MV-4-11 (cell line): ENCODE results near the gene EPHB4.
"Not testable (repeated sequence)": the region's sequence is repeated elsewhere in the genome, so short reads cannot be mapped to it uniquely, and the experiment has no call there.

ENCODE experiments used
- DNase-seq: peaks from one replicate; lab custom pipeline; 2025; lab: John Stamatoyannopoulos, UW

EPHB4 gene

GRCh38 chr7:100789055-100789454, 38.3 kb downstream of the EPHB4 start:
- no peak for DNase-seq

DNA sequence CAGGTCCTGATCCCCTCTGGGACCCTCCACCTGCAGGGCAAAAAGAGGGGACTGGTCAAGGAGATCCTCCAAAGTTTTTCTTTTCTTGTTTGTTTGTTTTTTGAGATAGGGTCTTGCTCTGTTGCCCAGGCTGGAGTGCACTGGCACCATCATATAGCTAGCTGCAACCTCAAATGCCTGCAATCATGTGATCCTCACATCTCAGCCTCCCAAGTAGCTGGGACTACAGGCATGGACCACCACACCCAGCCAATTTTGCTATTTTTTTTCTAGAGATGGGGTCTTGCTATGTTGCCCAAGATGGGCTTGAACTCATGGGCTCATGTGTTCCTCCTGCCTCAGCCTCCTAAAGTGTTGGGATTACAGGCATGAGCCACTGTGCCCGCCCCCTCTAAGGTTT, 41.0 kb downstream of the EPHB4 start:
- no peak for DNase-seq

GRCh38 chr7:100785878-100786277, 41.4 kb downstream of the EPHB4 start:
- no peak for DNase-seq

DNA sequence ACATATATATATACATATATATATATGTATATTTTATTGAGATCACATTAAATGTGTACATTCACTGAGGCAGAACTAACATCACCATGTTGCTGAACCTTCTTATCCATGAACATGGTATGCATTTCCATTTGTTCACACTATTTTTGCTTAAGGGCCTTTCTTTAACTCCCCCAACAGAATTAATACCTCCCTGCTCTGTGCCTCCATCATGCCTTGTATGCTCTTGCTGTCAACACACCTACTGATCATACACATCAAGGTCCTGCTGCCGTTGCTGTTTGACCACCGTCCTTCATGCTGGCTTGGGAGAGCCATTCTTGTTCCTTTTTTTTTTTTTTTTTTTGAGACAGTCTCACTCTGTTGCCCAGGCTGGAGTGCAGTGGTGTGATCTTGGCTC, 43.5 kb downstream of the EPHB4 start:
- no peak for DNase-seq

DNA sequence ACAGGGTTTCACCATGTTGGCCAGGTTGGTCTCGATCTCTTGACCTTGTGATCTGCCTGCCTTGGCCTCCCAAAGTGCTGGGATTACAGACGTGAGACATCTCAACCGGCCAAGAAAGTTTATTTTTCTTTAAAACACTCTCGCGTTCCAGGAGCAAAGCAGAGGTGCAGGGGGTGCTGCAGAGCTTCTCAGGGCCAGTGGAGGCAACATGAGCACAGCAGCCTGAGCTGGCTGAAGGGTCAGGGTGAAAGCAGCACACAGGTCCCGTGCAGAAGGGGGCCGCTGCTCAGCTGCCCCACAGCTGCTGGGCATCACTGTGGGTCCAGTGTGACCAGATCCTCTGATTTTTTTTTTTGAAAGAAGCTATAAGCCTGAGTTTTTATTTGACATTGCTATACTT, 46.1 kb downstream of the EPHB4 start:
- no peak for DNase-seq

DNA sequence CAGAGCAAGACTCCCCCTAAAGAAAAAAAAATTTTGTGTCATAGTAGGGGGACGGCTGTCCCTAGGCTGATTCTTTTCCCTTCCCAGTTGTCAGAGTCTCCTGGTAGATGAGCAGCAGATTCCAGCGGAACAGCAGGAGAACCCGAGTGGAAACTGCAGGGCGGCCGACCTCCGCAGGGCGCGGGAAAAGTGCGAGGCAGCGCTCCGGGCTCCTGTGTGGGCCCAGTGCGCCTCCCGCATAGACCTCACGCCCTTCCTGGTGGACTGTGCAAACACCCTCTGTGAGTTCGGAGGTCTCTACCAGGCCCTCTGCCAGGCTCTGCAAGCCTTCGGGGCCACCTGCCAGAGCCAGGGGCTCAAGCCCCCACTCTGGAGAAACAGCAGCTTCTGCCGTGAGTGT, 48.0 kb downstream of the EPHB4 start:
- DNase-seq: no peak

DNA sequence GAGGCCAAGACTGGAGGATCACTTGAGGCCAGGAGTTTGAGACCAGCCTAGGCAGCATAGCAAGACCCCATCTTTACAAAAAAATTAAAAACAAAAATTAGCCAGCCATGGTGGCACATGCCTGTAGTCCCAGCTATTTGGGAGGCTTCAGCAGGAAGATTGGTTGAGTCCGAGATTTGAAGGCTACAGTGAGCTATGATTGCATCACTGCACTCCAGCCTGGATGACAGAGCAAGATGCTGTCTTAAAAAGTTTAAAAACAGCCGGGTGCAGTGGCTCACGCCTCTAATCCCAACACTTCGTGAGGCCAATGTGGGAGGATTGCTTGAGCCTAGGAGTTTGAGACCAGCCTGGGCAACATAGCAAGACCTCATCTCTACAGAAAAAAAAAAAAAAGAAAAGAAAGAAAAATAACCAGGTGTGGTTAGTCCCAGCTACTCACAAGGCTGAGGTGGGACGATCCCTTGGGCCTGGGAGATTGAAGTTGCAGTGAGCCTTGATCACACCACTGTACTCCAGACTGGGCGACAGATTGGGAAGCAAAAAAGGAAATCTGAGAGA, 49.2 kb downstream of the EPHB4 start:
- no peak for DNase-seq

- no peak for DNase-seq
These were observed 53.8 kb downstream of the EPHB4 start for GRCh38 chr7:100773491-100773890.

DNA sequence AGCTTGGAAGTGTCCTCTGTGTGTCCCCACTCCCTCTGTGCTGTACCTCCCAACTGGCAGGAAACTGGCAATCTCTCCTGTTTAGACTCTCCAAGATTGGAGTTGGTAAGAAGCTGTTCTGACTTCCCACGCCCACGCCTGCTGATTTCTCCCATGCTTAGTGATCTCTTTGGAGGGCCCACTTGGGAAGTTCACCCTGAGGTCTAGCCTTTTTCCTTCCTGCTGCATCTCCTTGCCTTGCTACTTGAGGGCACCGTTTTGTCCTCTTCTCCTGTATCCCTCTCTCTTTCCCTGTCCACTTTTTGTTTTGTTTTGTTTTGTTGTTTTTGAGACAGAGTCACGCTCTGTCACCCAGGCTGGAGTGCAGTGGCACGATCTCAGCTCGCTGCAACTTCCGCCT, 58.5 kb downstream of the EPHB4 start:
- no peak for DNase-seq

DNA sequence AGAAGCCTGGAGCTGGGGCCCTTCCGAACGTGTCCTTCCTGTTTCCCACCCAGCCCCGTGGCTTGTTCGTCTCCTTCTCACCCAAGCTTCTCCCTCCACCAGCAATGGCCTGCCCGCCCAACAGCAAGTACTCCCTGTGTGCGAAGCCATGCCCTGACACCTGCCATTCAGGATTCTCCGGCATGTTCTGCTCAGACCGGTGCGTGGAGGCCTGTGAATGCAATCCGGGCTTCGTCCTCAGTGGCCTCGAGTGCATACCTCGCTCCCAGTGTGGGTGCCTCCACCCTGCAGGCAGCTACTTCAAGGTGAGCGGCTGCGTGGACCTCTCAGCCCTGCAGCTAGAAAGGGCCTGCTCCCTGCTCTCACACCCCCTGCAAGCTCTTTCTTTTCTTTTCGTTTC, 62.1 kb downstream of the EPHB4 start:
- DNase-seq: no peak

DNA sequence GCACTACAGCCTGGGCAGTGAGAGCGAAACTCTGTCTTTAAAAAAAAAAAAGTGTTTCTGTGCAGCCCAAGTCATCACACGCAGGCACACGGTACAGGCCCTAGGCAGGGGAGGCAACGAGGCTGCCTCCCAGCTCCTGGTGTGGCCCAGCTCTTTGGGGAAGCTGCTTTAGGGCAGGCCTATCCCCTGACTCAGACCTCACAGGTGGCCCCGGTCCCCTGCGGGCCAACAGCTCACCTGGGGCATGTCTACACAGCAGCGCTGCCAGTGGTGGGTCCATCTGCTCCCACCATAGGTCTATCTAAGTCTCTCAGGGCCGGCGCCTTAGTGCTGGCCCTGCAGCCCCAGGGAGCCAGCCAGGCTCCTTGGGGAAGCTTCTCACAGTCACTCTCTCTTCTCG, 62.5 kb downstream of the EPHB4 start:
- peak; percentile 2 for DNase-seq

DNA sequence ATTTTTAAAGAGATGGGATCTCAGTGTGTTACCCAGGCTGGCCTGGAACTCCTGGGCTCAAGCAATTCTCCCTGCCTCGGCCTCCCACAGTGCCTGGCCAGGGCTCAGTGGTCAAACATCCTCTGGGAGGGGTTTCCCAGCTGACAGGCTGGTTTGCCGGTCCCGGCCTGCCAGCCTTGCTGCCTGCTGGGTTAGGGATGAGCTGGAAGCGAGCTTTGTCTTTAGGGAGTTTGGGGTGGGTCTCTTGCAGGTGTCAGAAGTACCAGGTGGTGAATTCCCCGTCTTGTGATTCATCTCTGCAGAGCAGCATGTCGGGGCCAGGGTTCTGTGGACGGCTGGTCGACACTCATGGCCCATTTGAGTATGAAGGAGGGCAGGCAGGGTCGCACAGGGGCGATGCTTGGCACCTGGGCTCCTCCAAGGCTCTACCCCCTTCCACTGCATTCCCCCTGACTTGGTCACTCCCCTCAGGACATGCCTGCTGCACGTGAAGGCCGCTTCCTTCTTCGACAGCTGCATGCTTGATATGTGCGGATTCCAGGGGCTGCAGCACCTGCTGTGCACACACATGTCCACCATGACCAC, 63.7 kb downstream of the EPHB4 start:
- no peak for DNase-seq

DNA sequence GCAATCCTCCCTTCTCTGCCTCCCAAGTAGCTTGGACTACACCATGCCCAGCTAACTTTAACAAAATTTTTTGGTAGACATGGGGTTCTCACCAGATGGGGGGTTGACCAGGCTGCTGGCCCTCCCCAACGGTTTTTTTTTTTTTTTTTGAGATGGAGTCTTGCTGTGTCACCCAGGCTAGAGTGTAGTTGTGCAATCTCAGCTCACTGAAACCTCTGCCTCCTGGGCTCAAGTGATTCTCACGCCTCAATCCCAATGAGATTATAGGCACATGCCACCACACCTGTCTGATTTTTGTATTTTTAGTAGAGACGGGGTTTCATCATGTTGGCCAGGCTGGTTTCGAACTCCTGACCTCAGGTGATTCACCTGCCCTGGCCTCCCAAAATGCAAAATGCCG, 64.5 kb downstream of the EPHB4 start:
- DNase-seq: not testable (repeated sequence)

DNA sequence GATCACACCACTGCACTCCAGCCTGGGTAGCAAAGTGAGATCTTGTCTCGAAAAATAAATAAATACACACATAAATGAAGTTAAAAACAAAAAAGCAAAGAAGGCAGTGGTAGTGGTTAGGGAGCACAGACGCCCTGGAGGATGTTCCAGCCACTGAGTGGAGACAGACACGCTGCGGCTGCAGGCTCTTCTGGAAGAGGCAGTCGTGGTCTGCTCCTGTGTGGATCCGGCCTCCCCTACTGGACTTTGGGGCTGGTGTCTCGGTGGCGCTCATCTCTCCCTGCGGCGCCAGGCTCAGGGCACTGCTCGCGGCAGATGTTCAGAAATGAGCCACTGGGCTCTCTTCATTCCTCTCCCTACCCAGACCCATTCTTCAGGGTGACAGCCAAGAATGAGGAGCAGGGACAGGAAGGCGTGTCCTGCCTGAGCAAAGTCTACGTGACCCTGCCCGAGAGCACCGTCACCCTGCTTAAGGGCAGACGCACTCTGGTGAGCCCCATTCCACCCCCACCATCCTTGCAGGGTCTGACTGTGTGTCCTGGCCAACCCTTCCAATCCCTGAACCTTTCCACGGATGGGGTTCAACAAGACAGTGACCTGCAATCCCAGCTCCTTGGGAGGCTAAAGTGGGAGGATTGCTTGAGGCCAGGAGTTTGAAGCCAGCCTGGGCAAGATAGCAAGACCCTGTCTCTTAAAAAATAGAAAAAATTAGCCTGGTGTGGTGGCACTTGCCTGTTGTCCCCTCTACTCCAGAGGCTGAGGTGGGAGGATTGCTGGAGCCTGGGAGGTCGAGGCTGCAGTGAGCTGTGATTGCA, 67.8 kb downstream of the EPHB4 start:
- DNase-seq: no peak

DNA sequence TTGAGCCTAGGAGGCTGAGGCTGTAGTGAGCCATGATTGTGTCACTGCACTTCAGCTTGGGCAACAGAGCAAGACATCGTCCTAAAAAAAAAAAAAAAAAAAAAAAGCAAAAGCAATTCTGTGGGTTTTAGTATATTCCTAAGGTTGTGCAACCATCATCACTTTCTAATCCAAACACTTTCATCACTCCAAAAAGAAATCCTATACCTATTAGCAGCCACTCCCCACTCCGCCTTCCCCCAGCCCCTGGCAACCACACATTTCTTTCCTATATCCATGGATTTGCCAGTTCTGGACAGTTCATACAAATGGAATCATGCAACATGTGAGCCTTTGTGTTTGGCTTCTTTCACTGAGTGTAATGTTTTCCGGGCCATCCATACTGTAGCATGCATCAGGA, 73.6 kb downstream of the EPHB4 start:
- no peak for DNase-seq

- no peak for DNase-seq
These were observed 74.3 kb downstream of the EPHB4 start for GRCh38 chr7:100752994-100753393.
